HG03095 (cell line): ENCODE data around the gene PBX3.

Experiments used
- ATAC-seq: cut with Tn5 transposase; IDR thresholded peaks from one replicate; pipeline ENCODE4 v1.9.1; 2021; ENCODE audit warnings: moderate library complexity; ENCODE audit not compliant: unreplicated experiment

PBX3 gene

GRCh38 chr9:125932012-125932411 lies 184.8 kb downstream of the PBX3 start:
- no peak for ATAC-seq

- no peak for ATAC-seq
These were observed 185.7 kb downstream of the PBX3 start for GRCh38 chr9:125932746-125933455.

- no peak for ATAC-seq
These were observed 195.0 kb downstream of the PBX3 start for GRCh38 chr9:125942125-125942524.

- no peak for ATAC-seq
These were observed 196.7 kb downstream of the PBX3 start for GRCh38 chr9:125943831-125944230.

GRCh38 chr9:125946397-125946796 lies 199.2 kb downstream of the PBX3 start:
- ATAC-seq = no peak

GRCh38 chr9:125948887-125949596 lies 201.9 kb downstream of the PBX3 start:
- ATAC-seq = no peak

- ATAC-seq = no peak
These were observed 202.7 kb downstream of the PBX3 start for GRCh38 chr9:125949703-125950460.

GRCh38 chr9:125950880-125951471 lies 203.8 kb downstream of the PBX3 start:
- ATAC-seq = no peak

GRCh38 chr9:125953314-125954019 lies 206.3 kb downstream of the PBX3 start:
- ATAC-seq = no peak

GRCh38 chr9:125956102-125956501 lies 208.9 kb downstream of the PBX3 start:
- ATAC-seq = no peak

GRCh38 chr9:125959315-125959714 lies 212.1 kb downstream of the PBX3 start:
- no peak for ATAC-seq

GRCh38 chr9:125959951-125960619 lies 212.9 kb downstream of the PBX3 start:
- no peak for ATAC-seq

GRCh38 chr9:125960626-125961025 lies 213.5 kb downstream of the PBX3 start:
- no peak for ATAC-seq

- no peak for ATAC-seq
These were observed 213.9 kb downstream of the PBX3 start for GRCh38 chr9:125961072-125961471.

- no peak for ATAC-seq
These were observed 216.8 kb downstream of the PBX3 start for GRCh38 chr9:125963932-125964331.

GRCh38 chr9:125964702-125965225 lies 217.6 kb downstream of the PBX3 start:
- ATAC-seq = no peak

- no peak for ATAC-seq
These were observed 218.3 kb downstream of the PBX3 start for GRCh38 chr9:125965477-125965876.

GRCh38 chr9:125966466-125966865 lies 219.3 kb downstream of the PBX3 start:
- ATAC-seq = no peak

GRCh38 chr9:125966959-125967711 lies 220.0 kb downstream of the PBX3 start:
- ATAC-seq = no peak
